Duodenal mucosa (tissue), 2 donors: Measurements from ENCODE around the gene CCDC159.
"Not testable (repeated sequence)": the region's sequence is repeated elsewhere in the genome, so short reads cannot be mapped to it uniquely, and the experiment has no call there.

ENCODE experiments used
- H3K27ac ChIP-seq: one replicate; pipeline ENCODE4 v1.7.0; 2013; ENCODE audit warnings: low read depth, low read length
- H3K27me3 ChIP-seq, 2 donors: one replicate each; pipeline ENCODE4 v1.7.0; 2013; ENCODE audit warnings: low read length in 2 of 2, control low read depth in 1 of 2; ENCODE audit not compliant: insufficient read depth in 2 of 2, control insufficient read depth in 1 of 2
- H3K36me3 ChIP-seq, 2 donors: one replicate each; pipeline ENCODE4 v1.7.0; 2013; ENCODE audit warnings: low read length in 2 of 2, control low read depth in 1 of 2; ENCODE audit not compliant: insufficient read depth in 2 of 2, control insufficient read depth in 1 of 2
- H3K4me1 ChIP-seq, 2 donors: one replicate each; pipeline ENCODE4 v1.7.0; 2013; ENCODE audit warnings: low read length in 2 of 2, control low read depth in 1 of 2; ENCODE audit not compliant: insufficient read depth in 2 of 2, control insufficient read depth in 1 of 2
- H3K4me3 ChIP-seq, 2 donors: one replicate each; pipeline ENCODE4 v1.7.0; 2013; ENCODE audit warnings: low read length in 2 of 2, low read depth in 1 of 2
- H3K9ac ChIP-seq, 2 donors: one replicate each; pipeline ENCODE4 v1.7.0; 2013; ENCODE audit warnings: low read length in 2 of 2, low read depth in 1 of 2
- H3K9me3 ChIP-seq, 2 donors: one replicate each; pipeline ENCODE4 v1.7.0; 2013; ENCODE audit warnings: low read length in 2 of 2, control low read depth in 1 of 2; ENCODE audit not compliant: control insufficient read depth in 1 of 2

Gene CCDC159

GRCh38 chr19:11323601-11324078, 22.7 kb upstream of the CCDC159 start:
- peaks cover 5 to 13% of the 10 kb centered on the region in 2 donors for H3K36me3 ChIP-seq
- H3K27ac ChIP-seq, result no peak overlapping the region
- H3K9ac ChIP-seq, result peak overlapping the region in 1 of 2 donors; percentile 23
- no peaks in the 10 kb centered on the region for H3K27me3 ChIP-seq
- H3K4me3 ChIP-seq, result peak overlapping the region in 1 of 2 donors; percentile 27
- H3K4me1 ChIP-seq, result peaks cover 16 to 22% of the 10 kb centered on the region in 2 donors
- H3K9me3 ChIP-seq, result no peaks in the 10 kb centered on the region

GRCh38 chr19:11324079-11324661, 22.1 kb upstream of the CCDC159 start:
- peaks cover 5 to 13% of the 10 kb centered on the region in 2 donors for H3K36me3 ChIP-seq
- peaks cover 16 to 22% of the 10 kb centered on the region in 2 donors for H3K4me1 ChIP-seq
- no peaks in the 10 kb centered on the region for H3K9me3 ChIP-seq
- no peak overlapping the region for H3K9ac ChIP-seq
- H3K27me3 ChIP-seq, result no peaks in the 10 kb centered on the region
- peak overlapping the region in 1 of 2 donors; percentile 27 for H3K4me3 ChIP-seq
- no peak overlapping the region for H3K27ac ChIP-seq

- Histone ChIP-seq H3K36me3 (peaks cover 6 to 13% of the 10 kb centered on the region in 2 donors), H3K9ac (no peak overlapping the region), H3K9me3 (no peaks in the 10 kb centered on the region), H3K27ac (no peak overlapping the region), H3K4me3 (no peak overlapping the region), H3K4me1 (peaks cover 16 to 22% of the 10 kb centered on the region in 2 donors), H3K27me3 (no peaks in the 10 kb centered on the region)
These were observed 21.4 kb upstream of the CCDC159 start for GRCh38 chr19:11324748-11325389.

- no peak overlapping the region for H3K27ac ChIP-seq
- peaks cover 16 to 22% of the 10 kb centered on the region in 2 donors for H3K4me1 ChIP-seq
- no peaks in the 10 kb centered on the region for H3K27me3 ChIP-seq
- no peaks in the 10 kb centered on the region for H3K9me3 ChIP-seq
- peaks cover 8 to 13% of the 10 kb centered on the region in 2 donors for H3K36me3 ChIP-seq
- no peak overlapping the region for H3K4me3 ChIP-seq
- no peak overlapping the region for H3K9ac ChIP-seq
These were observed 20.8 kb upstream of the CCDC159 start for GRCh38 chr19:11325544-11325943.

GRCh38 chr19:11330127-11330526, 16.2 kb upstream of the CCDC159 start:
- Histone ChIP-seq H3K4me3 (no peak overlapping the region), H3K27me3 (no peaks in the 10 kb centered on the region), H3K9me3 (no peaks in the 10 kb centered on the region), H3K27ac (no peak overlapping the region), H3K36me3 (peaks cover 11 to 25% of the 10 kb centered on the region in 2 donors), H3K4me1 (no peaks in the 10 kb centered on the region), H3K9ac (no peak overlapping the region)

- Histone ChIP-seq H3K9me3 (no peaks in the 10 kb centered on the region), H3K4me1 (no peaks in the 10 kb centered on the region), H3K27ac (no peak overlapping the region), H3K27me3 (no peaks in the 10 kb centered on the region), H3K9ac (no peak overlapping the region), H3K36me3 (peaks cover 18 to 34% of the 10 kb centered on the region in 2 donors), H3K4me3 (no peak overlapping the region)
These were observed 14.8 kb upstream of the CCDC159 start for GRCh38 chr19:11331502-11331901.

- Histone ChIP-seq H3K4me3 (no peak overlapping the region), H3K9me3 (no peaks in the 10 kb centered on the region), H3K36me3 (peaks cover 13 to 30% of the 10 kb centered on the region in 2 donors), H3K27ac (no peak overlapping the region), H3K4me1 (peaks cover 0 to 7% of the 10 kb centered on the region in 2 donors), H3K9ac (no peak overlapping the region), H3K27me3 (no peaks in the 10 kb centered on the region)
These were observed 13.5 kb upstream of the CCDC159 start for GRCh38 chr19:11332822-11333221.

GRCh38 chr19:11333838-11334237, 12.5 kb upstream of the CCDC159 start:
- H3K27me3 ChIP-seq, H3K27ac ChIP-seq, H3K9ac ChIP-seq, H3K4me3 ChIP-seq, H3K9me3 ChIP-seq: not testable (repeated sequence)
- H3K36me3 ChIP-seq, result peaks cover 13 to 30% of the 10 kb centered on the region in 2 donors
- H3K4me1 ChIP-seq, result peaks cover 9 to 16% of the 10 kb centered on the region in 2 donors

- H3K4me1 ChIP-seq, result peaks cover 9 to 24% of the 10 kb centered on the region in 2 donors
- no peak overlapping the region for H3K4me3 ChIP-seq
- H3K27me3 ChIP-seq, result no peaks in the 10 kb centered on the region
- H3K9ac ChIP-seq, result no peak overlapping the region
- peaks cover 10 to 30% of the 10 kb centered on the region in 2 donors for H3K36me3 ChIP-seq
- H3K9me3 ChIP-seq, result no peaks in the 10 kb centered on the region
- no peak overlapping the region for H3K27ac ChIP-seq
These were observed 10.7 kb upstream of the CCDC159 start for GRCh38 chr19:11335449-11336146.

- Histone ChIP-seq H3K9me3 (no peaks in the 10 kb centered on the region), H3K27me3 (no peaks in the 10 kb centered on the region), H3K4me3 (no peak overlapping the region), H3K36me3 (peaks cover 10 to 35% of the 10 kb centered on the region in 2 donors), H3K9ac (no peak overlapping the region), H3K4me1 (peaks cover 9 to 24% of the 10 kb centered on the region in 2 donors), H3K27ac (no peak overlapping the region)
These were observed 9.2 kb upstream of the CCDC159 start for GRCh38 chr19:11337080-11337479.
